Esophagus (tissue), 2 donors: ENCODE data around the gene CYP2B6. TPM values are rescaled to one million over a fixed set of nuclear protein-coding genes. Genes with fewer than 3 reads are reported as not detected.
"Not testable (repeated sequence)": the region's sequence is repeated elsewhere in the genome, so short reads cannot be mapped to it uniquely, and the experiment has no call there.

Experiments used
- H3K27ac ChIP-seq, 2 donors: one replicate each; pipeline ENCODE4 v1.5.1; 2013; ENCODE audit warnings: low read depth in 2 of 2, mild to moderate bottlenecking in 2 of 2, inconsistent platforms in 1 of 2, low read length in 1 of 2, moderate library complexity in 1 of 2
- H3K27me3 ChIP-seq, 2 donors: one replicate each; pipeline ENCODE4 v1.6.1; 2013; ENCODE audit warnings: low read length in 2 of 2, control low read depth in 1 of 2, mild to moderate bottlenecking in 1 of 2; ENCODE audit not compliant: insufficient read depth in 2 of 2, control insufficient read depth in 1 of 2
- H3K36me3 ChIP-seq, 2 donors: one replicate each; pipeline ENCODE4 v1.6.1; 2013; ENCODE audit warnings: low read length in 1 of 2; ENCODE audit not compliant: control insufficient read depth in 2 of 2, insufficient read depth in 2 of 2
- H3K4me1 ChIP-seq, 2 donors: one replicate each; pipeline ENCODE4 v1.6.1; 2013; ENCODE audit warnings: low read length in 1 of 2; ENCODE audit not compliant: control insufficient read depth in 2 of 2, insufficient read depth in 2 of 2
- H3K4me3 ChIP-seq, 2 donors: one replicate each; pipeline ENCODE4 v1.5.1; 2013; ENCODE audit warnings: low read length in 2 of 2, mild to moderate bottlenecking in 2 of 2, low read depth in 1 of 2, moderate library complexity in 1 of 2
- H3K9me3 ChIP-seq, 2 donors: one replicate each; pipeline ENCODE4 v1.6.1; 2013; ENCODE audit warnings: mild to moderate bottlenecking in 2 of 2, low read depth in 1 of 2, low read length in 1 of 2, moderate library complexity in 1 of 2; ENCODE audit not compliant: control insufficient read depth in 2 of 2, insufficient read depth in 1 of 2
- WGBS, 2 donors: extraction: QIAGEN DNeasy Blood & Tissue Kit; methylation state at CpG; one replicate each; pipeline ENCODE4 v1.1.7; 2013; 5-methylcytosine and 5-hydroxymethylcytosine counted together
- polyA plus RNA-seq, 2 donors: library from polyadenylated mRNA; stranded (reverse); fragments of 200-250 nt; gene quantifications; one replicate each; pipeline ENCODE4 v1.2.3, GENCODE V29; 2013
- donor health status: healthy with polysubstance abuse.
- donor health status: Bipolar disorder and iron deficiency.

The CYP2B6 gene
- polyA plus RNA-seq, 2 donors, result not detected

DNA sequence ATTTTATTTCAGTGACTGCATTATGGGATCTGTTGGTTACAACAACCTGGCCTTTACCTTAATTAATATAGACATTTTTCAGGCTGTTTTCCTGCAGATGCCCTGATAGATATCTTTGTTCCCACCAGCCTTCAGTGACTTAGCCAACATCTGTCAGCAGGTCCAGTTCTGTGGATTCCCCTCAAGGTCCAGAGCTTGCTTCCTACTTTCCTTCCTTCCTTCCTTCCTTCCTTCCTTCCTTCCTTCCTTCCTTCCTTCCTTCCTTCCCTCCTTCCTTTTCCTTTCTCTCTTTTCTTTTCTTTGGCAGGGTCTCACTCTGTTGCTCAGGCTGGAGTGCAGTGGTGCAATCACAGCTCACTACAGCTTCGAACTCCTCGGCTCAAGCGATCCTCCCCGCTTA is 14.4 kb upstream of the CYP2B6 start:
- 90 to 92% methylated on average over 4 of the region's 4 CpGs for WGBS, 2 donors
- H3K36me3 ChIP-seq, result no peaks in the 10 kb centered on the region
- no peaks in the 10 kb centered on the region for H3K4me1 ChIP-seq
- no peaks in the 10 kb centered on the region for H3K27me3 ChIP-seq
- H3K4me3 ChIP-seq, result no peak overlapping the region
- H3K27ac ChIP-seq, result no peak overlapping the region
- H3K9me3 ChIP-seq, result no peaks in the 10 kb centered on the region

DNA sequence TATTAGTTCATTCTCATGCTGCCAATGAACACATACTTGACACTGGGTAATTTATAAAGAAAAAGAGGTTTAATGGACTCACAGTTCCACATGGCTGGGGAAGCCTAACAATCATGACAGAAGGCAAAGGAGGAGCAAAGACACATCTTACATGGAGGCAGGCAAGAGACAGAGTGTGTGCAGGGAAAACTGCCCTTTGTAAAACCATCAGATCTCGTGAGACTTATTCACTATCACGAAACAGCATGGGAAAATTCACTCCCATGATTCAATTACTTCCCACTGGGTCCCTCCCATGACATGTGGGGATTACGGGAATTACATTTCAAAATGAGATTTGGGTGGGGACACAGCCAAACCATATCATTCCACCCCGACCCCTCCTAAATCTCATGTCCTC is 11.3 kb upstream of the CYP2B6 start:
- not testable (repeated sequence) for H3K27me3 ChIP-seq, H3K36me3 ChIP-seq, H3K4me1 ChIP-seq, H3K9me3 ChIP-seq, H3K27ac ChIP-seq, H3K4me3 ChIP-seq
- 58 to 59% methylated on average over 4 of the region's 4 CpGs for WGBS, 2 donors

DNA sequence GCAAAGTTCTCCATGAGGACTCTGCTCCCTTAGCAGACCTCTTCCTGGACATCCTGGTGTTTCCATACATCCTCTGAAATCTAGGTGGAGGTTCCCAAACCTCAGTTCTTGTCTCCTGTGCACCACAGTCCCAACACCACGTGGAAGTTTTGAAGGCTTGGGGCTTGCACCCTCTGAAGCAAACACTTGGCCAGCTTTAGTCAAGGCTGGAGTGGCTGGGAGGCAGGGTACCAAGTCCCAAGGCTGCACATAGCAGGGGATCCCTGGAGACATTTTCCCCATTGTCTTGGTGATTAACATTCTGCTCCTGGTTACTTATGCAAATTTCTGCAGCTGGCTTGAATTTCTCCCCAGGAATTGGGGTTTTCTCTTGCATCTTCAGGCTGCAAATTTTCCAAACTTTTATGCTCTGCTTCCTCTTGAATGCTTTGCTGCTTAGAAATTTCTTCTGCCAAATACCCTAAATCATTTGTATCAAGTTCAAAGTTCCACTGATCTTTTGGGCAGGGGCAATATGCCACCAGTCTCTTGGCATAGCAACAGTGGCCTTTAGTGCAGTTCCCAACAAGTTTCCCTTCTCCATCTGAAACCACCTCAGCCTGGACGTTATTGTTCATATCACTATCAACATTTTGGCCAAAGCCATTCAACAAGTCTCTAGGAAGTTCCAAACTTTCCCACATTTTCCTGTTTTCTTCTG is 10.2 kb upstream of the CYP2B6 start:
- not testable (repeated sequence) for H3K36me3 ChIP-seq, H3K4me1 ChIP-seq, H3K27ac ChIP-seq, H3K27me3 ChIP-seq, H3K4me3 ChIP-seq, H3K9me3 ChIP-seq
- WGBS, 2 donors, result 14 to 28% methylated on average over 2 of the region's 2 CpGs

DNA sequence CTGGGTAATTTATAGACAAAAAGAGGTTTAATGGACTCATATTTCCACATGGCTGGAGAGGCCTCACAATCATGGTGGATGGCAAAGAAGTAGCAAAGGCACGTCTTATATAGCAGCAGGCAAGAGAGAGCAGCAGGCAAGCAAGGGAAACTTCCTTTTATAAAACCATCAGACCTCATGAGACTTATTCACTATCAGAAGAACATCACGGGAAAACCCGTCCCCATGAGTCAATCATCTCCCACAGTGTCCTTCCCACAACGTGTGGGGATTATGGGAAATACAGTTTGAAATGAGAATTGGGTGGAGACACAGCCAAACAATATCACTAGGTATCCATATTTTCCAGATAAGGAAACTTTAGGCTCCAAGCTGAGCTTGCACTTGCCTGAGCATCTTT is 9.5 kb upstream of the CYP2B6 start:
- WGBS, 2 donors, result 50 to 58% methylated on average over 4 of the region's 4 CpGs
- H3K4me3 ChIP-seq, result no peak overlapping the region
- H3K27me3 ChIP-seq, result no peaks in the 10 kb centered on the region

GRCh38 chr19:40982594-40983101 is 8.4 kb upstream of the CYP2B6 start:
- Histone ChIP-seq H3K36me3 (no peaks in the 10 kb centered on the region), H3K4me3 (no peak overlapping the region), H3K9me3 (peaks cover 0 to 3% of the 10 kb centered on the region in 2 donors), H3K27ac (no peak overlapping the region), H3K27me3 (no peaks in the 10 kb centered on the region), H3K4me1 (no peaks in the 10 kb centered on the region)
- 11 to 14% methylated on average over 3 of the region's 3 CpGs for WGBS, 2 donors

More for the DNA sequence above, 9.5 kb upstream of the CYP2B6 start:
- Histone ChIP-seq H3K9me3 (peaks cover 0 to 3% of the 10 kb centered on the region in 2 donors), H3K27ac (no peak overlapping the region), H3K4me1 (no peaks in the 10 kb centered on the region), H3K36me3 (no peaks in the 10 kb centered on the region)

- no peak overlapping the region for H3K27ac ChIP-seq
- no peaks in the 10 kb centered on the region for H3K36me3 ChIP-seq
- no peaks in the 10 kb centered on the region for H3K4me1 ChIP-seq
- peaks cover 0 to 3% of the 10 kb centered on the region in 2 donors for H3K9me3 ChIP-seq
- no peaks in the 10 kb centered on the region for H3K27me3 ChIP-seq
- no peak overlapping the region for H3K4me3 ChIP-seq
- 84 to 88% methylated on average over 7 of the region's 7 CpGs for WGBS, 2 donors
Measured at GRCh38 chr19:40989453-40989852, 1.6 kb upstream of the CYP2B6 start.

DNA sequence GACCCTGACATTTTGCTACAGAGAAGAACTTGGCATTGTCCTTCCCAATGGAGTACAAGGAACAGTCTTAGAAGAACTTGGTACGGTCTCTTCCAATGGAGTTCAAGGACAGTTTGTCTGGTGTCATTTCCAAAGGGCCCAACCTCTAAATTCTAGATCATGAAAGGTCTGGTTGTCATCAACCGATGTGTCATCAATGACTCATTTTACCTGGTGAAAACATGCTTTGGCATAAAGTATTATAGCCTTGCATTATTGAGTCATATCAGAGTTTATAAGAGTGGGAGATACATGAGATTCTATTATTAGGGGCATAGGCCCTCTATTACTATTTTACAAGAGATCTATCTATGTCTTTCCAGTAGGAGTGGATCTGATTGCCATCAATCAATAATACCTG is 4.3 kb downstream of the CYP2B6 start:
- Histone ChIP-seq H3K27ac (no peak overlapping the region), H3K9me3 (no peaks in the 10 kb centered on the region), H3K27me3 (no peaks in the 10 kb centered on the region), H3K4me1 (no peaks in the 10 kb centered on the region), H3K4me3 (no peak overlapping the region), H3K36me3 (no peaks in the 10 kb centered on the region)
- 63 to 70% methylated on average over 2 of the region's 2 CpGs for WGBS, 2 donors

- H3K36me3 ChIP-seq, H3K4me1 ChIP-seq, H3K9me3 ChIP-seq, H3K27me3 ChIP-seq, H3K4me3 ChIP-seq, H3K27ac ChIP-seq: not testable (repeated sequence)
- 79 to 100% methylated on average over 1 of the region's 2 CpGs for WGBS, 2 donors
Measured at GRCh38 chr19:40999018-40999417, 7.9 kb downstream of the CYP2B6 start.

- H3K9me3 ChIP-seq, result no peaks in the 10 kb centered on the region
- 58 to 59% methylated on average over 3 of the region's 3 CpGs for WGBS, 2 donors
- H3K27me3 ChIP-seq, result peaks cover 0 to 3% of the 10 kb centered on the region in 2 donors
- no peak overlapping the region for H3K27ac ChIP-seq
- H3K36me3 ChIP-seq, result no peaks in the 10 kb centered on the region
- no peak overlapping the region for H3K4me3 ChIP-seq
- no peaks in the 10 kb centered on the region for H3K4me1 ChIP-seq
Measured at GRCh38 chr19:41000310-41000737, 9.2 kb downstream of the CYP2B6 start.
